Right lobe of liver (tissue), 4 donors: Measurements from ENCODE around the gene ARTN.

Experiments
- POLR2A ChIP-seq: fragments of 450-650 bp; IDR thresholded peaks from one replicate; pipeline ENCODE4 v1.6.1; 2017; ENCODE audit warnings: antibody characterized with exemption, mild to moderate bottlenecking
- TF ChIP-seq, protein P1 (sequence below), 4 donors: fragments of 200-600 bp in 3 of 4; fragments of 450-650 bp in 1 of 4; IDR thresholded peaks; one replicate each; pipeline versions ENCODE4 v1.5.1 to v1.8.0; 2016 to 2022; ENCODE audit warnings: antibody characterized with exemption in 4 of 4, mild to moderate bottlenecking in 2 of 4
- donor health status: DM: no; HTN: no; CAD: no.
- donor health status: DM: no; HTN: no; CAD: no.
- donor health status: DM: no; HTN: yes; CAD: no.

DNA sequence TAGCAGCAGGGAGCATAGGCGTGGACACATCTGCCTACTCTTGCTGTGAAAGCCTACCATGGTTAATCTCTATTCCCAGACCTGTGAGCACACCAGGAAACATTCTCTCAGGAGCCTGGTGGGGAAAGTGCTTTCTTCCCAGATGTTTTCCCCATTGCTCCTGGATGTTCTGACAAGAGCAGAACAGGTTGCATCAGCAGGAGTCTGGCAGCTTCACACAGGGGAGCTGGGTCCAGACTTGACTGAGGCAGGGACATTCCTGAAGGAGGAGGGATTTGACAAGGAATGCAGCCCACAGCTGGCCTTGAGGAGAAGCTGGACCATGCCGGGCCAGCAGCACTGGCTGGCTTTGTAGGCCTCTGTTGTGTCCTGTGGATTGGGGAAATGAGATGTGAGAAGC lies 21.0 kb upstream of the ARTN start:
- TF ChIP-seq, protein P1, sequence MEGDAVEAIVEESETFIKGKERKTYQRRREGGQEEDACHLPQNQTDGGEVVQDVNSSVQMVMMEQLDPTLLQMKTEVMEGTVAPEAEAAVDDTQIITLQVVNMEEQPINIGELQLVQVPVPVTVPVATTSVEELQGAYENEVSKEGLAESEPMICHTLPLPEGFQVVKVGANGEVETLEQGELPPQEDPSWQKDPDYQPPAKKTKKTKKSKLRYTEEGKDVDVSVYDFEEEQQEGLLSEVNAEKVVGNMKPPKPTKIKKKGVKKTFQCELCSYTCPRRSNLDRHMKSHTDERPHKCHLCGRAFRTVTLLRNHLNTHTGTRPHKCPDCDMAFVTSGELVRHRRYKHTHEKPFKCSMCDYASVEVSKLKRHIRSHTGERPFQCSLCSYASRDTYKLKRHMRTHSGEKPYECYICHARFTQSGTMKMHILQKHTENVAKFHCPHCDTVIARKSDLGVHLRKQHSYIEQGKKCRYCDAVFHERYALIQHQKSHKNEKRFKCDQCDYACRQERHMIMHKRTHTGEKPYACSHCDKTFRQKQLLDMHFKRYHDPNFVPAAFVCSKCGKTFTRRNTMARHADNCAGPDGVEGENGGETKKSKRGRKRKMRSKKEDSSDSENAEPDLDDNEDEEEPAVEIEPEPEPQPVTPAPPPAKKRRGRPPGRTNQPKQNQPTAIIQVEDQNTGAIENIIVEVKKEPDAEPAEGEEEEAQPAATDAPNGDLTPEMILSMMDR (IDR thresholded peaks at IDR 0.05): no peak
- no peak for TF ChIP-seq POLR2A
